Mesenteric fat pad (tissue), 1 donor: ENCODE data around the gene ULBP2. TPM values are rescaled to one million over a fixed set of nuclear protein-coding genes. Genes with fewer than 3 reads are reported as not detected.

Experiments
- DNase-seq: peaks from one replicate; pipeline ENCODE4 v3.0.0-alpha.2; 2020; ENCODE audit warnings: low spot score
- long read RNA-seq: library from polyadenylated mRNA; unstranded; transcript quantifications from one replicate; pipeline ENCODE4 v2.0.0, GENCODE V29; 2020
- total RNA-seq: library from RNA; stranded (reverse); fragmentation: NEBNext Ultra II Directional; extraction: Animal tissue kit (Norgen Biotek cat#: 25700); gene quantifications from one replicate; pipeline ENCODE4 v1.2.1, GENCODE V29; 2021
- donor health status: DM: yes; HTN: yes; CAD: no.

ULBP2 gene, protein sequence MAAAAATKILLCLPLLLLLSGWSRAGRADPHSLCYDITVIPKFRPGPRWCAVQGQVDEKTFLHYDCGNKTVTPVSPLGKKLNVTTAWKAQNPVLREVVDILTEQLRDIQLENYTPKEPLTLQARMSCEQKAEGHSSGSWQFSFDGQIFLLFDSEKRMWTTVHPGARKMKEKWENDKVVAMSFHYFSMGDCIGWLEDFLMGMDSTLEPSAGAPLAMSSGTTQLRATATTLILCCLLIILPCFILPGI
- total RNA-seq, result 0.96 TPM
- long read RNA-seq, partial matches to known transcripts, result 0 of 3 reads
- long read RNA-seq, other reads (novel, unspliced or antisense), result 0 of 3 reads

DNA sequence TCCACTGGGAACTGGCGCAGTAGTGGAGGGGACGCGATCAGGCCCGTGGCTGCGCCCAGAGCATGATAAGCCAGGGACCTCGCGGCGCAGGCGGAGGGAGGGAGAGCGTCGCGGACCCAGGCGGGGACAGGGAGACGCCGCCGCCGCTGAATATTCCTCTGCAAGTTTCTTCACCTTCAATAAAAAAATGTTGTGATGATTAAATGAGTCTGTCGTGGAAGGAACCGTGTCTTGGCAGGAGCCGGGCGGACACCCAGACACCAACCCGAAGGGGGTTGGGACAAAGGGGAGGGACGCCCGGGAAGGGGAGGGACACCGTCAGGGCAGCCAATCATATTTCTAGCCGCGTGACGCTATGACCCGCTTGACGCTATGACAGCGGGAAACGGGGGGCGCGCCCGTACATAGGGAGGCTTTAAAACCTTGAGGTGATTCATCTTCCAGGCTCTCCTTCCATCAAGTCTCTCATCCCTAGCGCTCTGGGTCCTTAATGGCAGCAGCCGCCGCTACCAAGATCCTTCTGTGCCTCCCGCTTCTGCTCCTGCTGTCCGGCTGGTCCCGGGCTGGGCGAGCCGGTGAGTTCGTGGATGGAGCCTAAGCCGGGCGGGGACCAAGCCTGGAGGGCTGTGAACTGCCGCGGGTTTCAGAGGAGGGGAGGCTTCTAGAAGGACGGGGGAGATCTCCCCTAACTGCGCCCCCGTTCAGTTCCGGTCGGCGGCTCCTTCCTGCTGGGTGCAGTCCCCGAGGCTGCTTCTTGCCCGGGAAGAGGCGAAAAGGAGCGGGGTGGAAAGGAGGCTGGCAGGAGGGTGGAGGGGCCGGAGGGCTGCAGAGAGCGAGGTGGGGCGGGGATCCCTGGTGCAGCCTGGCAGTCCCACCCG, at the start of gene ULBP2:
TSS of gene ULBP2 (plus strand) at position 432 of the 878 bp plus-strand sequence. CDS start at position 491, 59 bp downstream.
- no peak for DNase-seq

DNA sequence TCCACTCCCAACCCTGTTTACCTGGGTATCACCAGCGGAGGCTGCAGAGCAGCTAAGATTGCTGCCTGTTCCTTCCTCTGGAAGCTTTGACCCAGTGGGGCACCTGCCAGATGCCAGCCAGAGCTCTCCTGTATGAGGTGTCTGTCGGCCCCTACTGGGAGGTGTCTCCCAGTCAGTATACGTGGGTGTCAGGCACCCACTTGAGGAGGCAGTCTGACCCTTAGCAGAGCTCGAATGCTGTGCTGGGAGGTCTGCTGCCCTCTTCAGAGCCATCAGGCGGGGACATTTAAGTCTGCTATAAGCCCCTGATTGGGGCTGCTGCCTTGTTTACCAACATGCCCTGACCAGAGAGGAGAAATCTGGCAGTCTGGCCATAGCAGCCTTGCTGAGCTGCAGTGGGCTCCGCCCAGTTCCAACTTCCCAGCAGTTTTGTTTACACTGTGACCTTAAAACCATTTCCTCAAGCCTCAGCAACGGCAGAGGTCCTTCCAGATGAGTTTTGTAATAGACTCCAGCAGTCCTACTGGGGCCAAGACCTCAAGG, 46.7 kb upstream of the ULBP2 start:
- DNase-seq, result no peak

DNA sequence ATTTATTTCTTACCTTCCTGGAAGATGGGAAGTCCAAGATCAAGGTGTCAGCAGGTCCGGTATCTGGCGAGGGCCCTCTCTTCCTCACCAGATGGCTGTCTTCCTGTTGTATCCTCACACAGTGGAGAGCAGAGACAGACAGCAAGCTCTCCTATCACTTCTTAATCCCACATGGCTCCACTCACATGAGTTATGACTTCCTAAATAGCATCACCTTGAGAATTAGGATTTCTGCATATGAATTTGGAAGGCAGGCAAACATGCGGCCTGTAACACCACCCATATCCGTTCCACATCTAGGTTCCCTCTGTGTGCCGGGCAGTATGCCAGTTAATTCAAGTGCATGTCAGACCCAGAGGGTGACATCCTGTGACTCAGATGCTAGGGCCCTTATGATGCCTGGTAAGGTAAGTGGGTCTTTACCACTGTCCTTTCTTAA, 46.0 kb upstream of the ULBP2 start:
- no peak for DNase-seq

DNA sequence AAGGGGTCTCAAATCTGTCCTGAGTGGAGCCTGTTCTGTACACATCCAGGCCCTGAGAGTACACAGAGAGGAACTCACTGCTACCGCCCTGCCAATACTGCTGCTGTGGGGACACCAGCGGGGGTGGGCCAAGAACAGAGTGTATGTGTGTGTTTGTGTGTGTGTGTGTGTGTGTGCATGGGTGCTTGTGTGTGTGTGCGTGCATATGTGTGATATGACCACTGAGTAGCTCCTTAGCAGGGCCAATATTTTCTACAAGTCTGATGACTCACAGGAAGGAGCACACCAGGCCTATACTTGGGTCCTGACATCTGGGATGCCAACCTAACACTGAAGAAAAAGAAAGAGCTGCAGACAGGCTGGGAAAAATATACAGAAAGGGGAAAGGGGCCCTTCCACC, 45.3 kb upstream of the ULBP2 start:
- no peak for DNase-seq

DNA sequence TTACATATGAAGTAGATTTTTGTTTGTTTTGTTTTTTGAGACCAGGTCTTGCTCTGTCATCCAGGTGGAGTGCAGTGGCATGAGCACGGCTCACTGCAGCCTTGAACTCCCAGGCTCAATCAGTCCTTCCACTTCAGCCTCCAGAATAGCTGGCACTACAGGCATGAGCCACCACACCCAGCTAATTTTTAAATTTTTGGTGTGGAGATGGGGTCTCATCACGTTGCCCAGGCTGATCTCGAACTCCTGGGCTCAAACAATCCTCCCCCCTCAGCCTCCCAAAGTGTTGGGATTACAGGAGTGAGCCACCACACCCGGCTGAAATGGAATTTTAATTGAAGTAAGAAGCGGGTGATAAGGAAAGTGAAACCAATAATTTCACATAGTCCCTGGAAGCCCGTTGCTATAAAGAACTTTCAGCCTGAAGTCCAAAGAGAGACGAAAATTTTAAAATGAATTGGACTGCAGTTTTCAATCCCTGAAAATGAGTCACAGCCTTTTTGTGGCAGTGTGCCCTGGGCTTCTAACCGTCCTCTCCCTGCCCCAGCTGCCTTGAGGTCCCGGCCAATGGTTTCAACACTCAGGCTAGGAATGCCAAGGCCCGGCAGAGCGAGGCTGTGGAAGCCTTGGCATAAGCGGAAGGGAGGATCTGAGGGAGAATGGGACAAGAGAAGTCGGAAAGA, 44.7 kb upstream of the ULBP2 start:
- peak; percentile 90 for DNase-seq

DNA sequence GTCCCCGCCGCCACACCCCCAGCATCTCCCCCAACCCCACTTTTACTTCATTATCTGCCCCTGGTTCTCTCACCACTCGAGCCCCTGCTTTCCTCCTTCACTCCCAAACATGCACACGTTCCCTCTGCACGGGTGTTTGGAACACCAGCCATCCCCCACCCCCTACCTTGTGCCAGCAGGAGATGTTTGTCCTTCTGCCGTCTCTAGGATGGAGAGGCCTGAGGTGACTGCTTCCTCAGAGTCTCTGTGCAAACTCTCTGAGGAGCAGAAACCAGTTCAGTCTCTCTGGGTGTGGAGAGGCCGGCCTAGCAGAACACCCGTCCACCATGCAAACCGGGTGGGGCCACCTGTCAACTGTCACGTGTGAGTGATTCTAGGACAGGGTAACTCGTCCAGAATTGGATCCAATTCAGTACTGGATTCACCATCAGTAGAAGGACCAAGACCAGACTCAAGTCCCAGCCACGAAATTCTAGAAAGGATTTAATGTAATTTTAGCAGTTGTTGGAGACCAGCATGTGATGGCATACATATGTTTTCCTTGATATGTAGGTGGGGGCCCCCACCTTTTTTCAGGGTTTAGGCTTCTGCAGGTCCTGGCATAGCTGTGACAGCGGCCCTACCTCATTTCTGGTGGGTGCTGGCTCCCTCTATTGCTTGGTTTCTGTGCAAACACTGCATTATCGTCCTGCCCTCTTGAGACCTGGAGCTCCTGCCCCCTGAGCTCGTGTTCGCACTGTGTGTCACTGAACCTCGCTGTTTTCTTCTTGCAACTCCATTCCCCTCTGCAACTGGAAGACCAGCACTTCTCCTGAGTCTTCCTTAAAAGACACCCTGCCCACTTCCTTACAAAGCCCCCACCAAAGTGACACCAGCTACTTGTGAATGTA, 43.7 kb upstream of the ULBP2 start, which contains the start of gene RAET1E:
TSS of gene RAET1E (minus strand) at position 259 of the 890 bp plus-strand sequence. CDS start 7,212 bp downstream, outside the sequence.
- DNase-seq, result peak; percentile 78

DNA sequence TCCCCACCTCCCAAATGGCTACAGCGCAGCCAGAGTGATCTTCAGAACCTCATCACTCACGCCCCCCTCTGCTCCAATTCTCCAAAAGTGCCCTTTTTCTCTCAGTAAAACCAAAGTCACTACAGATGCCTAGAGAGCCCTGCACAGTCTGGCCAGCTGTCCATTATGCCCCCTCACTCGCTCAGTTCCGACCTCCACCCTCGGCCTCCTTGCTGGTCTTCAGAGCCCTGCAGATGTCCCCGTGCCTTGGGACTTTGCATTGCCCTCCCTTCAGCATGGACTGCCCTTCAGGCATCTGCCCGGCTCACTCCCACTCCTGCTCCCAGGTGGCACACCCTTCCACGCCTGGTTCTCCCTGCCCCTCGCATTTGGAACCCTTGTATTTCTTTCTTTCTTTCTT, 42.8 kb upstream of the ULBP2 start:
- peak; percentile 57 for DNase-seq

DNA sequence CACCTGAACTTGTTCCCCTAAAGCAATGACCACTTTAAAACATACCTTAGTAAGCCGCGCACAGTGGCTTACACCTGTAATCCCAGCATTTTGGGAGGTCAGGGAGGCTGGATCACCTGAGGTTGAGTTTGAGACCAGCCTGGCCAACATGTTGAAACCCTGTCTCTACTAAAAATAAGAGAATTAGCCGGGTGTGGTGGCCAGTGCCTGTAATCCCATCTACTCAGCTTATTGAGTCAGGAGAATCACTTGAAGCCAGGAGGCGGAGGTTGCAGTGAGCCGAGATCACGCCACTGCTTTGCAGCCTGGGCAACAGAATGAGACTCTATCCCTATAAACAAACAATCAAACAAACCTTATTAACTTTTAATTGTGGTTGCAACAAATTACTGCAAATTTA, 42.3 kb upstream of the ULBP2 start:
- no peak for DNase-seq

DNA sequence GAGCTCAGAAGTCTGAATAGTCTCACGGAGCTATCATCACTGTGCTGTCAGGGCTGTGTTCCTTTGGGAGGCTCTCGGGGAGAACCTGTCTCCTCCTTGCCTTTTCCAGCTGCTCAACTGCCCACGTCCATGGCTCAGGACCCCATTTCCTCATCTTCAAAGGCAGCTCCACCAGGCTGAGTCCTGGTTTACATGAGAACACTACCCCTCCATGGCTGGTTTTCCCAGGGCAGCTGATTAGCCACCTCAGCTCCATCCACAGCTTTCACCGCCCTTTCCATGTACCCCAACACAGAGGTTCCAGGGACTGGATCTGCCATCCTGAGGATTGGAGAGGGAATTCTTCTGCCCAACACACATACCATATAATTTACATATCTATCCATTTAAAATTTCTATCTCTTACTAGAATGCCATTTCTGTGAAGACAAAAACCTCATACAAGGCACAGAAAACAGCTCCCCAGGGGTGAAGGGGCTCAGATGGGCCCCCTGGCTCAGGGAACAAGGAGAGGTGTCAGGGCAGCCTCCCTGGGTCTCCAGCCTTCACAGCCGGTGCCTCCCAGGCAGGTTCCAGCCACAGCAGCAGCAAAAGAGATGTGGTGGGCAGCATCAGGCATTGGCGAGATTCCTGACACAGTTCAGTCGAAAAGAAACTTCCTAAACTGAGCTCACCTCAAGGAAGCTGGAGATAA, 41.7 kb upstream of the ULBP2 start:
- DNase-seq, result no peak

DNA sequence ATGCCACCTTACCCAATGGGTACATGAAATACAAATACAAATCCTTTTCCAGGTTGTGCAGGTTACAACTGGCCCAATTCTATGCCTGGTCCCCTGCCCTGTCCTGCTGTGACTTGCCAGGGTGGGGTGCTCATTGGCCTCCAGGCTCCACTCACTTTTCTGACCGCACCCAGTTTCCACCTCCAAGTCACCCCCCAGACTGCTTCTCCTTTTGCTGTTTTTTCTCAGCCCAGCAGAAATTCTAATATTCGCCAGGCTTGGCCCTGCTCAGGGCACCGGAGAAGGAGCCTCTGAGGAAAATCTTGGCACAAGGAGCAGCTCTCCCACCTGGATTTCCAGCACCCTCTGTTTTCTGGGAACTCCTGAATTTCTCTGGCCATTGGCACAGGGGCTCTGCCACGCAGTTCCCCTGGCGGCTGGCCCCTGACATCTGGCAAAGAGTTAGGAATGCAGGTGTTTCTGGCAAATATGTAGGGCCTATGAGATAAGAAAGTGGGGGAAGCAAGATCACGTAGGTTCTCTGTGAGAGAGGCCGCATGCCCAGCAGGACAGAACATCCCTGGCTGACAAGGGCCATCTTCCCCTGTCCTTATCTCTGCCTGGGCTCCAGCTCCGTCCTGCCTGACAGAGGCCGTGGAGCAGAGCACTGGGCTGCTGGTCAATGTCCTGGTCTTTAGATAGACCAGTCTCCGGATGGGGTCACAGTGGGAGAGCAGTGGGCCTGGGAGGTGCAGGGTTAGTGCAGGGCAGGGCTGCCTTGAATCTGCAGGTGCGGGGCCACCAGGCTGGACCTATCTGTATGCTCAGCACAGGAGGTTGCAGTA, 41.0 kb upstream of the ULBP2 start:
- DNase-seq, result peak; percentile 77

DNA sequence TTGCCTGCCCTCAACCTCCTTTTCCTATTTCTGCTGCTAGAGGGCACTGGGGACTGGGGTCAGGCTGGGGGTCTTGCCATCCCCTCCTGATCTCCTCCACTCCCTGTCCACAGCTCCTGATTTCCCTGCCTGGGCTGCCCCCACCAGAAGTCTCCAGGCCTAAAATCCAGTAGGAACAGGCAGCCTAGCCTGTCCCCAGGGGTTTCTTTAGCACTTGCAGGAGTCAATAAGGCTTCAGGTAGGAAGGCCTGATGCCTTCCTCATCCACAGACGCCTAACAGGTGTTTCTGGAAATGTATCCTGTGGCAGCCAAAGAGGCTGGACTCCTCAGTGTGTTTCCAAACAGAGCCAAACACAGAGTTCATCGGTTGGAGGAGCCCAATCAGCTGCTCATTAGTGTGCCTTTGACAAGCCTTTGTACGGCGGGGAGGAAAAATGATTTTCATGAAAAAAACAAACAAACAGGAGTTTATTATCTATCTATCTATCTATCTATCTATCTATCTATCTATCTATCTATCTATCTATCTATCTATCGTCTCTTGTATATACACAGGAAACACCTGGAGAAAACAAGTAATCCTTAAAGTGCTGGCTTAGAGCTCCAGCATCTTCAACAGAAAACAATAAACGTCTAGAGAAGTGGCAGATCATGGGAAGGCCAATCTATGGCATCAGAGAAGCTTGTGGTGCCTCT, 40.2 kb upstream of the ULBP2 start:
- peak; percentile 62 for DNase-seq

DNA sequence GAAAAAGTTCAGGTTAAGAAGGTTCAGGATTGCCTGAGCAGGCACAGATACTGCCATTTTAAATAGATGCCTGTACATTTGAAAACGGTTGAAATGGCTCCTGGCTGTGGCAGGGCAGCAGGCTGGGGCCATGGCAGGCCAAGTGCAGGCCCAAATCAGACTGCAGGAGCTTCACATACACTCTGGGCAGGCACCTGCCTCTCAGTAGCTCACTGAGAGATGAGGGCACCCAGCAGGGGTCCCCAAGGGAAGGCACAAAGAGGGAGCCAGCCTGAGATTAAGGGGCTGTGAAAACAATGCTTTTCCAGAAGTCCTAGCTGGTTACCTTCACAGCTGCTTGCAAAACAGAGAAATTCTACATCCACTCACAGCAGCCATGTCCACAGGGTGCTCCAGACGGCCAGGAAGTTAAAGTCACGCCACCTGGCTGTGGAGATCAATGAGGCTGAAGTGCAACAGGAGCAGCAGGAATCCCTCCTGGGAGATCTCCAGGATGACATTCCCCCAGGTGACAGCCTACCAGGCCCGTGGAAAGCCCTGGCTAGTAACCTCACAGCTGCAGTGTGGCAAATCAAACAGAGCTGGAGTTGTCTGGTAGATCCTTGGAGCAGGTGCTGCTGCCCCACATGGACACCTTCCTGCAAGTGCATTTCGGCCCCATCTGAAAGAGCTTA, 37.7 kb upstream of the ULBP2 start:
- no peak for DNase-seq

DNA sequence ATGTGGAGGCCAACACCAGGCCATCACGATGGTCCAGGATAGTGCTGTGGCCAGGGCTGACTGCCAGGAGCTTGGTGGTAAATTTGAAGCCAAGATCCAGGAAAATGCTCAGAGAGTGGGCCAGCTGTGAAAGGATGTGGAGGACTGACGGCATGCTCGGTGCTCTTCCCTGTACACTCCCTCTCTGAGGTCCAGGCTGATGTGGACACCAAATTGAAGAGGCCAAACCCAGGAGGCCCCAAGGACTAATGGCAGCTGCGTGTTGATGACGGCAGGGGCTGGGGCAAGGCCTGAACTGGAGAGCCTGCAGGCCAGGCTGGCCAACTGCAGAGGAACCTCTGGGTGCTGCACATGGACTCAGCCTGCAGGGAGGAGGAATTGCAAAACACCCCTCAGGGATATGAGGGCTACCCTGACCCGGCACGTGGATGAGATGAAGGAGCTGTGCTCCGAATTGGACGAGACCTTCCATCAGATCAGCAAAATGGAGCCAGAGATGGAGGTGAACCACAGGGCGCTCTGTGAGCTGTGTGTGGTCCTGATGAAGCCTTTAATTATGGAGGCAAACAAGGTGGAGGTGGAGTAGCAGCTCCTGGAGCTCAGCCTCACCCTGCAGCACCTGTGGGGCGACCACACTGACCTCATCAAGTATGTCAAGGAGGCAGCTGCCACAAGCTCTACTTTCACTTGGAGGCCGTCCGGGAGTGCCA, 37.0 kb upstream of the ULBP2 start:
- peak; percentile 55 for DNase-seq

DNA sequence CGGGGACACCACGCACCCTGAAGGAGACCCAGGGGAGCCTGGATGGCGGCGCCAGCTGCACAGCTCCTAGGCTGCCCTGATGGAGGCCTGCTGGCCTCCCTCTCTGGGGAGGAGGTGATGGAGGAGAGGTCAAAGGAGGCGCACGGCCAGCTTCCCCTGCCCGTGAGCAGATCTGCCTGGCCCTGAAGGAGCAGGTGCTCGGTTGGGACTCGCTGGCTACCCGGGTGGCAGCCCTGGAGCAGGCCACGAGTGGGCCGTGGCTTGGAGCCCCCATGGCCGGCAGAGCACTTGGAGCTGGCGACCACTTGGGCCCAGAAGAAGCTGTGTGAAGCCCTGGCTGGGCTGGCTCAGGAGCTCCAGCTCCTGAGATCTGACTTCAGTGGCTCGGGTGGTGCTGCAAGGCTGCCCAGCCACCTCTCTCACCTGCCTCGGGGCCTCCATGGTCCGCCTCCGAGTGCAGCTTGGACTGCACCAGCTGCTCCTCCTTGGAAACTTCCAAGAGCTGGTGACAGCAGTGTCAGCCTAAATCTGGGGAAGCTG, 36.4 kb upstream of the ULBP2 start:
- DNase-seq, result peak; percentile 84

DNA sequence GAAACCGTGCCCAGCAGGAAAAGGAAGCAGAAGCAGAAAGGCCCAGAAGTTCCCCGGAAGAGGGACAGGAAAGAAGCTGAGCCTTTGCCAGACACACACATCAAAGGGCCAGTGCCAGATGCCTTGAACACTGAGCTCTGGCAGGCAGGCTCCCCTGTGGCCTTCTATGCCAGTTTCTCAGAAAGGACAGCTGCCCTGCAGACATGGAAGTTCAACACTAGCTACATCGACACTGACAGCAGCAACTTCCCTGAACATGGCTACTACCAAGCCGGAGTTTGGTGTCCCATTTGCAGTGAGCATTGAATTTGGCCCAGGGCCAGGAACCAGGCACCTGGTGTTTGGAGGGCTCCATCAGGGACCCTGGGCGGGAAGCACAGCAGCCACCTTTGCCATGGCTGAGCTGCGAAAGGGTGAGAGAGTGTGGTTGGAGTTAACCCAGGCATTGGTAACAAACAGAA, 35.9 kb upstream of the ULBP2 start:
- DNase-seq, result no peak

DNA sequence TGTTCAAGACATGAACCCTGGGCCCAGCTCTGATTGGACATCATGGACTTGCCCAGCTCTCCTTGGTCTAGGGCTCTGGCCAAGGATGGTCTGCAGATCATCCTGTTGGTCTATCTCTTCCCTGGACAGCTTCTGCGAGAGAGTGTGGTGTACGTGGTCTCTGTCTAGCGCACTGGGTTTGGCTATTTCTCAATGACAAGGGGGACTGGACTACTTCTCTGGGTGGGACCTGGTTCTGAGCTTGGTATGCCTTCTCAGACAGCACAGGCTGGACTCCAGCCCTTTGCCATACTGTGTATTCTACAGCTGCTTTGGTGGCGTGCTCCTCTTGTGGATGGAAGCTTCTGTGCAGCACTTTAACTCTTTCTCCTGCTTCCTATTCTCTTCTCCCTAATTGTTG, 35.4 kb upstream of the ULBP2 start:
- DNase-seq, result peak; percentile 59

DNA sequence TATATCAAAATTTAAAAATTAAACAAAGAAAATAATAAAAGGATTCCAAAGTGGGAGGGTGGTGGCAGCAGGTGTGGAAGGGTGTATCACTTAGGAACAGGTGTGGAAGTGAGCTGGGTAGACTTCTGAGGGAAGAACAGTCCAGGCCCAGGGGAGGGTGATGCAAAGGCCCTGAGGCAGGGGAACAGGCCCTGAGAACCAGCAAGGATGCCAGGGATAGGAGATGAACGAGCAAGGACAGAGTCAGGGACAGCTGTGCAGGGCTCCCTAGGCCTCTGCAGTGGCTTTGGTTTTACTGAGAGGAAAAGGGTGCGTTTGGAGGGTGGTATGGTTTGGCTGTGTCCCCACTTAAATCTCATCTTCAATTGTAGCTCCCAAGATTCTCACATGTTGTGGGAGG, 34.5 kb upstream of the ULBP2 start:
- DNase-seq, result no peak
